Mesothelial cell of epicardium (in vitro differentiated cells): Measurements from ENCODE around the gene RPTN. TPM values are rescaled to one million over a fixed set of nuclear protein-coding genes. Genes with fewer than 3 reads are reported as not detected.

Source experiments
- DNase-seq, 2 experiments: peaks; one replicate each; pipeline ENCODE4 v3.0.0; 2021; ENCODE audit warnings: low spot score in 2 of 2; ENCODE audit not compliant: unreplicated experiment in 2 of 2
- H3K27ac Mint-ChIP-seq: 2 replicates; pipeline ENCODE4 v1.8.0; 2021; ENCODE audit warnings: mixed read lengths
- H3K27me3 Mint-ChIP-seq: 2 replicates; pipeline ENCODE4 v1.8.0; 2021; ENCODE audit warnings: low read depth, mixed read lengths
- H3K36me3 Mint-ChIP-seq: 2 replicates; pipeline ENCODE4 v1.8.0; 2021; ENCODE audit warnings: mixed read lengths
- H3K4me1 Mint-ChIP-seq: 2 replicates; pipeline ENCODE4 v1.8.0; 2021; ENCODE audit warnings: mixed read lengths
- H3K4me3 Mint-ChIP-seq: 2 replicates; pipeline ENCODE4 v1.8.0; 2021; ENCODE audit warnings: mild to moderate bottlenecking, moderate library complexity, mixed read lengths
- H3K9me3 Mint-ChIP-seq: 2 replicates; pipeline ENCODE4 v1.8.0; 2021; ENCODE audit warnings: mixed read lengths
- total RNA-seq: library from RNA; stranded (reverse); gene quantifications from 3 replicates; pipeline ENCODE4 v1.2.1, GENCODE V29; 2021
- TF ChIP-seq, protein P1 (sequence below): fragments of 200-600 bp; sonication (generic); IDR thresholded peaks from one replicate; pipeline ENCODE4 v1.5.0; 2021; ENCODE audit warnings: antibody characterized with exemption; ENCODE audit not compliant: unreplicated experiment

RPTN gene
- total RNA-seq, 1 donor from 2014 or later: not detected

DNA sequence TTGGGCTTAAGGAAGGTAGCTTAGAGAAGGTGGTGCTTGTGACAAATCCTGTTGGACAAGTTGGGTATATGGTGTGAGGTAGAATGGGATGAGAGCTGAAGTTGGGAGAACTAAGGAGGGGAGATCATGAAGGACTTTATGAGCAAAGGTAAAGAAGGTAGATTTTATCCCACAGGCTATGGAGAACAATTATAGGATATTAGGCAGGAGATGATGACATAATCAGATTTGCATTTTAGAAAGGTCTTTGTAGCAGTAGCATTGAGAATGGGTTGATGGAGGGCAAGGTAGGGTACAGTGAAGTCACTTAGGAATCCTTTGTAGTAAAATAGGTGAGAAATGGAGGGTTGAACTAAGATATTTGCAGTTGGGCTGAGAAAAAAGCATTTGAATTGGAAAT is 28.8 kb downstream of the RPTN start:
- Mint-ChIP-seq H3K27ac (no peak overlapping the region), H3K9me3 (peaks cover 72% of the 10 kb centered on the region), H3K36me3 (no peaks in the 10 kb centered on the region), H3K4me3 (no peak overlapping the region), H3K27me3 (no peaks in the 10 kb centered on the region), H3K4me1 (no peaks in the 10 kb centered on the region)
- TF ChIP-seq, protein P1, sequence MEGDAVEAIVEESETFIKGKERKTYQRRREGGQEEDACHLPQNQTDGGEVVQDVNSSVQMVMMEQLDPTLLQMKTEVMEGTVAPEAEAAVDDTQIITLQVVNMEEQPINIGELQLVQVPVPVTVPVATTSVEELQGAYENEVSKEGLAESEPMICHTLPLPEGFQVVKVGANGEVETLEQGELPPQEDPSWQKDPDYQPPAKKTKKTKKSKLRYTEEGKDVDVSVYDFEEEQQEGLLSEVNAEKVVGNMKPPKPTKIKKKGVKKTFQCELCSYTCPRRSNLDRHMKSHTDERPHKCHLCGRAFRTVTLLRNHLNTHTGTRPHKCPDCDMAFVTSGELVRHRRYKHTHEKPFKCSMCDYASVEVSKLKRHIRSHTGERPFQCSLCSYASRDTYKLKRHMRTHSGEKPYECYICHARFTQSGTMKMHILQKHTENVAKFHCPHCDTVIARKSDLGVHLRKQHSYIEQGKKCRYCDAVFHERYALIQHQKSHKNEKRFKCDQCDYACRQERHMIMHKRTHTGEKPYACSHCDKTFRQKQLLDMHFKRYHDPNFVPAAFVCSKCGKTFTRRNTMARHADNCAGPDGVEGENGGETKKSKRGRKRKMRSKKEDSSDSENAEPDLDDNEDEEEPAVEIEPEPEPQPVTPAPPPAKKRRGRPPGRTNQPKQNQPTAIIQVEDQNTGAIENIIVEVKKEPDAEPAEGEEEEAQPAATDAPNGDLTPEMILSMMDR: no peak
- DNase-seq: no peak

- H3K27ac Mint-ChIP-seq: no peak overlapping the region
- DNase-seq: no peak
- H3K36me3 Mint-ChIP-seq: no peaks in the 10 kb centered on the region
- H3K27me3 Mint-ChIP-seq: no peaks in the 10 kb centered on the region
- TF ChIP-seq, protein P1: no peak
- H3K9me3 Mint-ChIP-seq: peaks cover 64% of the 10 kb centered on the region
- H3K4me1 Mint-ChIP-seq: no peaks in the 10 kb centered on the region
- no peak overlapping the region for H3K4me3 Mint-ChIP-seq
Measured at GRCh38 chr1:152127673-152128072, 31.4 kb downstream of the RPTN start.

DNA sequence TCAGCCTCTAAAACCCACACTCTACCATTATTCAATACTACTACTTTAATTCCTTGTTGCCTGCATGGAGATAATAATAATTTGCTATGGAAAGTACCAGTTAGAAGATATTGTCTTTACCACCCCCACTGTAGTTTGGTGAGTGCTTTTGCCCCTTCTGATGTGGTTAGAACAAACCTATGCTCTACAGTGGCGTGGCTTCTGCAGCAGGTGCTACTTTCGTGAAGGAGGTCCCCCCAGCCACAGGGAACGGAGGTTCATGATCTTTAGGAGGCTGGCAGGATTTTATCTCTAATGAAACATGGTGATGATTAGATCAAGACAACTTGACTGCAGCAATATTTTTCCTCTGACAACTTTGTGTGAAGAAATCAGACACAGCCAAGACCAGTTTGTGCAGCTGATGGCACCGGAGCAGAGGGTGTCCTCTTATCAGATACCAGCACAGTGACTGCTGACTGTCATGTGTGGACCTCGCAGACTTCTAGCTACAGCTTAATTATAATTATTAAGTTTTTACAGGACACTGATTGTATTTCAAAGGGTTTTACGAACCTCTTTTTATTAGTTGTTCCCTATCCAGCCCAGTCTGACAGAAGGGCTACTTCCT is 33.1 kb downstream of the RPTN start:
- Mint-ChIP-seq H3K27me3 (no peaks in the 10 kb centered on the region), H3K4me1 (no peaks in the 10 kb centered on the region), H3K4me3 (no peak overlapping the region), H3K36me3 (no peaks in the 10 kb centered on the region), H3K9me3 (peaks cover 62% of the 10 kb centered on the region), H3K27ac (no peak overlapping the region)
- TF ChIP-seq, protein P1: no peak
- DNase-seq: no peak

- TF ChIP-seq, protein P1: no peak
- H3K4me1 Mint-ChIP-seq: no peaks in the 10 kb centered on the region
- no peak for DNase-seq
Measured at GRCh38 chr1:152118915-152119314, 40.1 kb downstream of the RPTN start.

DNA sequence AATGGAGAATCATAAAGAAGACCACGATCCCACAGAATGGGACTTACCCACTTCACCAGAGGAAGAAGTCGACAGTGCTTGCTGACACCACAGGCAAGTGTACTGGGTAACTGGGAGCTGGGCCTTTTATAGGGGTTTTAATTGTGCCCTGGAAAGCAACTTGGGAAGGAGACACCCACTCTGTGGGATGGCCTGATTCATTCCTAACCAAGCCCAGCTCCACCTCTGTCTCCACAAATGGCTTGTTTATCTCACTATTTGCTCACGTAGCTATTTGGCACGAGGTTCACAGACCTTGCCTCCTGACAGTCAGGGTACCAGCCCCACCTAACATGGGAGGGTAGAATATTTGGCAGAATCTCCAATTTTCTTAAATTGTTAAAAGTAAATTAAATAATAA is 43.7 kb downstream of the RPTN start, which contains the start of gene TCHH:
Gene TCHH, minus strand, starts transcription at position 101 of the 400 bp plus-strand sequence. CDS start 1,364 bp downstream, outside the sequence.
- Mint-ChIP-seq H3K9me3 (peaks cover 30% of the 10 kb centered on the region), H3K4me1 (no peaks in the 10 kb centered on the region), H3K27ac (no peak within 1 kb of the TSS), H3K27me3 (peaks cover 4% of the 10 kb centered on the region), H3K4me3 (no peak within 1 kb of the TSS), H3K36me3 (no peaks in the 10 kb centered on the region)
- no peak for DNase-seq
- TF ChIP-seq, protein P1: no peak

More at GRCh38 chr1:152118915-152119314, 40.1 kb downstream of the RPTN start:
- Mint-ChIP-seq H3K9me3 (peaks cover 48% of the 10 kb centered on the region), H3K27ac (no peak overlapping the region), H3K4me3 (no peak overlapping the region), H3K27me3 (peaks cover 4% of the 10 kb centered on the region), H3K36me3 (no peaks in the 10 kb centered on the region)
